Hindlimb muscle (tissue), 1 donor: Measurements from ENCODE around the gene LAMTOR2. TPM values are rescaled to one million over a fixed set of nuclear protein-coding genes. Genes with fewer than 3 reads are reported as not detected.

Source experiments
- DNase-seq: peaks from one replicate; pipeline ENCODE4 v3.0.0-alpha.2; 2013
- polyA plus RNA-seq: library from polyadenylated mRNA; unstranded; fragments of 120-200 nt; gene quantifications from one replicate; pipeline ENCODE4 v1.2.1, GENCODE V29; 2013; ENCODE audit not compliant: insufficient read length

LAMTOR2 gene
- polyA plus RNA-seq, 1 donor = 40.8 TPM

DNA sequence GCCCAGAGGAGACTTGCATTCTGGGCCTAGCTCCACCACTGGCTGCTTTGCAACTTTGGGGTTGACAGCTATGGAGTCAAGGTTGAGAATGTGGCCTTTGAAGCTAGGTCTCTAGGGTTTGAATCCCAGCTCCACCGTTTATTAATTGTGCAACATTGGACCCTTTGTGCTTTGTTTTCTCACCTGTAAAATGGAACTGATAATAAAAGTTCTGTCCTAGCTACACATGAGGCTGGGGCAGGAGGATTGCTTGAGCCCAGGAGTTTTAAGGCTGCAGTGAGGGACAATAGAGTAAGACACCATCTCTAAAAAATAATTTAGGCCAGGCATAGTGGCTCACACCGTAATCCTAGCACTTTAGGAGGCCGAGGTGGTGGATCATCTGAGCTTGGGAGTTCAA, 44.7 kb downstream of the LAMTOR2 start:
- no peak for DNase-seq

- DNase-seq = no peak
These were observed 45.8 kb downstream of the LAMTOR2 start for GRCh38 chr1:156100205-156100995.

- DNase-seq = no peak
These were observed 47.3 kb downstream of the LAMTOR2 start for GRCh38 chr1:156101880-156102279.

- DNase-seq = peak; percentile 57
These were observed 48.3 kb downstream of the LAMTOR2 start for GRCh38 chr1:156102633-156103511.

DNA sequence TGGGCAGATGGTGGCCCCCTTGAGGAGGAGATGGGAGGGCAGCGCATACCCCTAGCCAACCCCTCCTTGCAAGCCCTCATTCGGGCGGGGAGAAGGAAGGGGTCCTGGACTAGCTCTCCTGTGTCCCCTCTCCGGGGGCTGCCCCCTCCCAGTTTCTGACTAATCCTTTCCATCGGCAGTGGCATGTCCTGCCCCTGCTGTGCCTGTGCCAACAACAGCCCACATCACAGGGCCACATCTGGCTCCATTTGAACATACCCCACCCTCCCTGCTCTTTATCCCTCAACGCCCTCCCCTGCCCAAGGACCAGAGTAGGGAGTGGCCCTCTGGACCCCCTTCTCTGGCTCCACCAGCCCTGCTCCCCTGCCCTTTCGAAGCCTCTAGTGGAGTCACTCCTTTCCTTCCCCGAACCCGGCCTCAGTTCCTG, 49.0 kb downstream of the LAMTOR2 start:
- DNase-seq = peak; percentile 53

GRCh38 chr1:156104065-156104810, 49.7 kb downstream of the LAMTOR2 start:
- DNase-seq = peak; percentile 92

- peak; percentile 64 for DNase-seq
These were observed 50.6 kb downstream of the LAMTOR2 start for GRCh38 chr1:156104861-156105832.

DNA sequence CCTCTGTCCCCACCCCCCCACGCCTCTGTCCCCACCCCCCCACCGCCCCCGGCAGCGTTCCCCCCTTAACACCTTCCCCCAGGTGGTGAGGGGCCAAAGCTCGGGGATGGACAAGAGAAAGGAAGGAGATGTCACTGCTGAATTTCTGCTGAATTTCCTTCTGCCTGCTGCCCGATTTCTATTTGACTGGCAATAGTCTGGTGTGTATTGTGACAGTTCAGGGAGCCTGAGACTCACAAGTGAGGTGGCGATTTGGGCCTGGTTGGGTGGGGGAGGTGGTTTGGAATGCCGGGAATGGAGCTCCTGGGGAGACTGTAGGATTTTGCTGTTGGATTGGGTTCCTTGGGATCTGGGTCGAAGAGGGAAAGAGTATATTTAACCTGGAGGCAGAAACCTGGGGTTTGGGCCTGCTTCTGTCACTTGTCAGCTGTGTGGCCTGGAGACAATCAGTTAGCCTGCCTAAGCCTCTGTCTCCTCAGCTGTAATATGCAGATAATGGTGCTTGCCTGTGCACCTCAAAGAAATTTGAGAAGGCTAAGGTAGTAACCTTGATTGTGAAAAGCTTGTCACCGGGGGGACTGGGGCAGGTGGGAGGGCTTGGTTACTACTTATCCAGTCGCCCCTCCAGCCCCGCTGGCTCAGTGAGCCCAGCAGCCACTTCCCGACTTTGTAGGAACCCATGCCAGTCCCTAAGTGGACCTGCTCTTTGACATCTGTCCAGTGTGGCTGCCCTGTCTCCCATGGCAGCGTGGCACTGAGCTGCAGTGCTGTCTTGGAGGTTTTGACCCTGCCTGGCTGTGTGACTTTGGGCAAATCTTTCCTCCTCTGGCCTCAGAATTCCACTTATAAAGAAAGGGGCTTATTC, 52.3 kb downstream of the LAMTOR2 start:
- DNase-seq = no peak

GRCh38 chr1:156108057-156108456, 53.5 kb downstream of the LAMTOR2 start:
- no peak for DNase-seq

Other genes with a start within 250 kb of the LAMTOR2 start
- 35.8 TPM for gene GON4L, start 197.6 kb upstream of the LAMTOR2 start, polyA plus RNA-seq
- 12.9 TPM for gene SYT11, start 195.2 kb upstream of the LAMTOR2 start, polyA plus RNA-seq
- 23.4 TPM for gene RIT1, start 143.4 kb upstream of the LAMTOR2 start, polyA plus RNA-seq
- 36.6 TPM for gene KHDC4, start 120.4 kb upstream of the LAMTOR2 start, polyA plus RNA-seq
- gene RXFP4, start 113.1 kb upstream of the LAMTOR2 start, polyA plus RNA-seq = 0.36 TPM
- 192 TPM for gene ARHGEF2, start 76.2 kb upstream of the LAMTOR2 start, polyA plus RNA-seq
- 206 TPM for gene SSR2, start 33.8 kb upstream of the LAMTOR2 start, polyA plus RNA-seq
- 49.4 TPM for gene UBQLN4, start 984 bp upstream of the LAMTOR2 start, polyA plus RNA-seq
- gene RAB25, start 6.4 kb downstream of the LAMTOR2 start, polyA plus RNA-seq = 1.0 TPM
- gene MEX3A, start 27.7 kb downstream of the LAMTOR2 start, polyA plus RNA-seq = 22.5 TPM
- gene LMNA, start 59.9 kb downstream of the LAMTOR2 start, polyA plus RNA-seq = 319 TPM
- 4.8 TPM for gene SEMA4A, start 98.8 kb downstream of the LAMTOR2 start, polyA plus RNA-seq
- gene SLC25A44, start 139.3 kb downstream of the LAMTOR2 start, polyA plus RNA-seq = 11.3 TPM
- 42.3 TPM for gene PMF1, start 158.2 kb downstream of the LAMTOR2 start, polyA plus RNA-seq
- gene BGLAP, start 187.4 kb downstream of the LAMTOR2 start, polyA plus RNA-seq = 3.3 TPM
- gene PAQR6, start 193.3 kb downstream of the LAMTOR2 start, polyA plus RNA-seq = 5.2 TPM
- 53.6 TPM for gene SMG5, start 228.0 kb downstream of the LAMTOR2 start, polyA plus RNA-seq
- 5.0 TPM for gene TMEM79, start 229.5 kb downstream of the LAMTOR2 start, polyA plus RNA-seq
- 20.2 TPM for gene GLMP, start 240.9 kb downstream of the LAMTOR2 start, polyA plus RNA-seq
- gene VHLL, start 244.5 kb downstream of the LAMTOR2 start, polyA plus RNA-seq = not detected